HEK293T (cell line): ENCODE data around the gene PALLD.

ENCODE experiments used
- BHLHE40 ChIP-seq: fragments of 450-650 bp; IDR thresholded peaks from 2 replicates; pipeline ENCODE4 v1.6.1; 2016; ENCODE audit warnings: mild to moderate bottlenecking, moderate library complexity, borderline replicate concordance
- CTBP1 ChIP-seq: fragments of 450-650 bp; IDR thresholded peaks from 2 replicates; pipeline ENCODE4 v1.6.1; 2016; ENCODE audit warnings: borderline replicate concordance
- ELF4 ChIP-seq: fragments of 450-650 bp; IDR thresholded peaks from 2 replicates; pipeline ENCODE4 v1.6.1; 2017; ENCODE audit warnings: antibody characterized with exemption
- FOXA1 ChIP-seq: fragments of 450-650 bp; IDR thresholded peaks from 2 replicates; pipeline ENCODE4 v1.6.1; 2016; ENCODE audit warnings: mild to moderate bottlenecking
- FOXM1 ChIP-seq: fragments of 450-650 bp; IDR thresholded peaks from 2 replicates; pipeline ENCODE4 v1.6.1; 2017; ENCODE audit warnings: mild to moderate bottlenecking, borderline replicate concordance
- HDGF ChIP-seq: fragments of 450-650 bp; IDR thresholded peaks from 2 replicates; pipeline ENCODE4 v1.6.1; 2017; ENCODE audit warnings: antibody characterized with exemption, borderline replicate concordance
- NFRKB ChIP-seq: fragments of 450-650 bp; IDR thresholded peaks from 2 replicates; pipeline ENCODE4 v1.6.1; 2016; ENCODE audit warnings: mild to moderate bottlenecking, moderate library complexity
- SP1 ChIP-seq: fragments of 450-650 bp; IDR thresholded peaks from 2 replicates; pipeline ENCODE4 v1.6.1; 2017
- ZNF384 ChIP-seq: fragments of 450-650 bp; IDR thresholded peaks from 2 replicates; pipeline ENCODE4 v1.6.1; 2016
- TF ChIP-seq, protein P1 (sequence below): fragments of 450-650 bp; IDR thresholded peaks from 2 replicates; pipeline ENCODE4 v1.6.1; 2016

DNA sequence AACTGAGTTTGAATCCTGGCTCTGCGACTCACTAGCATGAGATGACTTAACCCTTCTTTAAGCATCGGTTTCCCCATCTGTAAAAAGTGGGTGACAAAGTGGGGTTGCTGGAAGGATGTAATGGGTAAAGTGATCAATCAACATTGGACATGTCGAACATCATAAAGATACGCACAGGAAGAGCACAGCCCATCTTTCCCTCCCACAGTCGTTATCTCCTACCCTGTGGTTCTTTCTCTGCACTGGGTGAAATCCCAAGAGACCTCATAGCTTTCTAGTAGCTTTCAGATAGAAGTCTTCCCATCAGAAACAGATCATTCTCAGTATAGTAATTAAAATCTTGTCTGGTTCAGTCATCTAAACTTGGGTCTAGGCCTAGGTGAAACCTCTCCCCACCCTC is 296.7 kb downstream of the PALLD start:
- TF ChIP-seq SP1 (no peak), BHLHE40 (no peak), FOXM1 (no peak), ELF4 (no peak), FOXA1 (no peak), NFRKB (no peak), CTBP1 (no peak), HDGF (no peak), ZNF384 (no peak)
- TF ChIP-seq, protein P1, sequence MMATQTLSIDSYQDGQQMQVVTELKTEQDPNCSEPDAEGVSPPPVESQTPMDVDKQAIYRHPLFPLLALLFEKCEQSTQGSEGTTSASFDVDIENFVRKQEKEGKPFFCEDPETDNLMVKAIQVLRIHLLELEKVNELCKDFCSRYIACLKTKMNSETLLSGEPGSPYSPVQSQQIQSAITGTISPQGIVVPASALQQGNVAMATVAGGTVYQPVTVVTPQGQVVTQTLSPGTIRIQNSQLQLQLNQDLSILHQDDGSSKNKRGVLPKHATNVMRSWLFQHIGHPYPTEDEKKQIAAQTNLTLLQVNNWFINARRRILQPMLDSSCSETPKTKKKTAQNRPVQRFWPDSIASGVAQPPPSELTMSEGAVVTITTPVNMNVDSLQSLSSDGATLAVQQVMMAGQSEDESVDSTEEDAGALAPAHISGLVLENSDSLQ, result no peak
